ENCODE results near the gene KRTAP3-1.
"Not testable (repeated sequence)": the region's sequence is repeated elsewhere in the genome, so short reads cannot be mapped to it uniquely, and the experiment has no call there.

KRTAP3-1 gene

DNA sequence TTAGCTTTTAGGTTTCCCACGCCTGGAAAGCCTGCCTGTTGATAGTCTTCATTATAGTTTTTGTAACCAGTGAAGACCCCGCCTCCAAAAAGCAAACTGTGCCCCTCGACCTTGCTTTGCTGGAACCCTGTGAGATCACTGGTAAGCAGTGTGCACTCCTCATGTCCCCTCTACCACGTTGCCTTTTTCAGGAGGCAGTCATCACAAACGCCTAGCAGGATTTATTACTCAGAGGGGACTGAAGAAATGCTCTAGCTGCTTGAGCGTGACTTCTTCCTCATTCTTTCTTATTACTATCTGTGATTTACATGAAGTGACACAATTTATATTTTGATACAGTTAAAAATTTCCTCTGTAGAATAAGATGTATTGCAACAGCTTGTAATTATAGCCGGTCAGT is 6.5 kb upstream of the KRTAP3-1 start:
- DNase-seq (ENCODE audit: low read depth) = no peak

DNA sequence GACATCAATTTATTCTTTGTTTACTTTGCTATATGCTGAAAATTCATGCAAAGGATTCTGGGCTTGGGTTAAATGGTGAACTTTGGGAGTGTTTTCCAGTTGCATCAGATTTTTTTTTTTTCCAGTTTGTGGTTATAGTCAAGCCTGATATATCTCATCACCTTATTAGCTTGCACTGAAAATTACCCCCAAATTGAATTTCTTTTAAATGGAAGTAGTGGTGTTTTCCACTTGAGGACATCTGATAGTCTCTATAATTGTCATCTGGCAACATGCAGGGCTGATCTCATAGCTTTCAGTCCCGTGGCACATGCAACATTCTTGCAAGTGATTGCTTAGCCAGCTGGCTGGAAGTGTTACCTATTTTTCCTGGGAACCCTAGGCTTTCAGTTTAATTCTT is 4.7 kb upstream of the KRTAP3-1 start:
- DNase-seq (ENCODE audit: low read depth) = no peak

DNA sequence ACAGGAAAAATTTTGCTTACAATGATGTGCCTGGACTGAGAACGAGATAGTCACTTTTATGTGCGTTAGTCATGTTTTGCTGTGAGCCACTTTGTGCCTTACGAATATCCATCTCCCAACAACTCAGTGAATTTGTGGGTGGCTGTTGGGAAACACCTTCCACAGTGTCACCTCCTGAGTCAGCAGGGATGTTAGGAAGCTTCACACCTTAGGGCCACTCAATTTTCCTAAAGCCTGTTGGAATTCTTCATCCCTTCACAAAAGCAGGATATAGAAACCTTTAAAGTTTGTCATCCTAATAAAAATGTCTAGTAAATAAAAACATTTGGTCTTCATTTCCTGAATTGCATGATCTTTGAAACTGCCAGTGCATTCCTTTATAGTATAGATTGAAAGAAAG is 4.3 kb upstream of the KRTAP3-1 start:
- DNase-seq (ENCODE audit: low read depth) = no peak

DNA sequence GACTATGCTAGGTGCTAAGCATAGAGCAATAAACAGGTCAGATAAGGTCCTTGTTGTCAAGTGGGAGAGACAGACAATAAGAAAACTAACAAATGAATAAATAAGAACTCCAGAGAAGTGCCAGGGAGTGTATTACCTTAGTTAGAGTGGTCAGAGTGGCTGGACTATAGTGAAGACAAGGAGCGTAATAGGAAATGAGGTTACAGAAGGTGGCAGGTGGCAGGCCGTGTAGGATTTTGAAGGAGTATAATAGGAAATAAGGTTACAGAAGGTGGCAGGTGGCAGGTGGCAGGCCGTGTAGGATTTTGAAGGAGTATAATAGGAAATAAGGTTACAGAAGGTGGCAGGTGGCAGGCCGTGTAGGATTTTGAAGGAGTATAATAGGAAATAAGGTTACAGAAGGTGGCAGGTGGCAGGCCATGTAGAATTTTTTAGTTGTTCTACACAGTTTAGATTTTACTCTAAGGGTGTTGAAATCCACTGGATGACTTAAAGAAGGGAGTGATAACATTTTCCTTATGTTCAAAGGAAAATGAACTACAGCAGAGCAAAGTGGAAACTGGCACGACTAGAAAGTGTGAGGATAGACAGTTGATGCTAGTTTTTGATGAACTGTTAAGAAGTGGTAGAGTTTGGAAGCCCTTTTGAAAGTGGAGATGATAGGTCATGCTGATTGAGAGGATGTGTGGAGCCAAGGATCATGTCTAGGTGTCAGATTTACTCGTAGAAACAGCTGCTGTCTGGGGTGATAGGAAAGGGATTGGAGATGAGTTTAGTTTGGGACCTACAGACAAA is 3.6 kb upstream of the KRTAP3-1 start:
- no peak for DNase-seq (ENCODE audit: low read depth)

DNA sequence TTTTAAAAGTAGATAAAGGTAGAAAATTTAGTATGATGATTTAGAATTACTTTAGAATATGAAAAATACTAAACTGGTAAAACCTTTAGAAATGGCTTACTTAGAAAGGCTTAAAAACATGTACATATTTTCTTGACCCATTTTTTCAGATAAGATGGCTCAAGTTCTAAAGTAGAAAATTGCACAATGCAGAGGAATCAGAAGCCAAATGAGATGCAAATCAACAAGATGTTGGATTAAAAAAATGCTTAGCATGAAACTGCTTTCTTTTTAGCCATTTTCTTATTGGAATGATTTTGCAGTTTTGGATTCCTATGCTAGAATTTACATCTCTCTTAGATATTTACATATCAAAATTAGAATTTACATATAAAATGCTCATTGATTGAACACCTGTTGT is 1.5 kb upstream of the KRTAP3-1 start:
- DNase-seq (ENCODE audit: low read depth) = no peak

DNA sequence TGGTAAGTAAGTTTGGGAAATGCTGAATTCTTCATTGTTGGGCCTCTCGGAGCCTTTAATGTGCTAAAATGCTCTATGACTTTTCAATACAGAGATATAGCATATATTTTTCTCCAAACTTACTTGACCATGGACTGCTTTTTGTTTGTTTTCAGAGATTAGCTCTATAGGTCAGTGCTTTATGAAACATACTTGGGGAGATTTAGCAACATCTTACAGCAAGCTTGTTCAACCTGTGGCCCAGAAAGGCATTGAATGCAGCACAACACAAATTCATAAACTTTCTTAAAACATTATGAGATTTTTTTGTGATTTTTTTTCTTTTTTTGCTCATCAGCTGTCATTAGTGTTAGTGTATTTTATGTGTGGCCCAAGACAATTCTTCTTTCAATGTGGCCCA is 1.0 kb upstream of the KRTAP3-1 start:
- DNase-seq (ENCODE audit: low read depth) = no peak

DNA sequence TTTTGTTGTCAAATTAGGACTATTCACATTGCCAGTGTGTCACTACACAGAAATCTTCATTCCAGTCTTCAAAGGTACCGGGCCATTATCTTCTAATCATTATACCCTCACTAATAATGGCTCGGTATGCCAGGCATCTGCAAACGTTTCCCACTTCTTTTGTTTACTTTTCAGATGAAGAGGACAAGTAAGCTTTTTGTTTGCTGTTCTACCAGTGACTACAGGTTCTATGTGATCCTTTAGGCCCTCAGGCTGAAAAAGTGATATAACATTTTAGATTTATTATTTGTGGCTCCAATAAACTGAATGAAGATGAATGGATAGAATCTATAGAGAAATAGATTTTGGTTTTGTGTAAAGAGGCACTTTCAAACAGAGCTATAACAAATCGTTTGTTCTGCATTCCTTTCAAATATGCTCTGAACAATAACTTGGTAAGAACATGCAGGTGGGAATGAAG is 403 bp upstream of the KRTAP3-1 start:
- no peak for DNase-seq (ENCODE audit: low read depth)

DNA sequence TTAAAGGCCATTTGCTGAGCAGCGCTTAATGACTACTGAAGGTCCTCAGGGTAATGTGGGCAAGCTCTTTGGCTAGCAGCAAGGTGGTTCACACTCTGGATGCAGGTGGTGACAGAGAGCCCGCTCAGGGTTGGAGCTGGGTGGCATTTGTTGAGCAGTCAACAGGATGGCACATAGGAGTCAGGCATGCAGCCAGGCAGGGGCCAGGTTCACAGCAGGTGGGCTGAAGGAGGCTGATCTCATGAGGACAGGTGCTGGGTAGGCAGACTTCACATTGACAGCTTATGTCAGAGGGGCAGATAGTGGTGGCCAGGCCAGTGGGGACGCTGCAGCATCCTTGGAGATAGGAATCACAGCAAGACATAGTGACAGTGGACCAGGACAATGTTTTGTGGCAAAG is 4.5 kb downstream of the KRTAP3-1 start:
- DNase-seq (ENCODE audit: low read depth) = no peak

DNA sequence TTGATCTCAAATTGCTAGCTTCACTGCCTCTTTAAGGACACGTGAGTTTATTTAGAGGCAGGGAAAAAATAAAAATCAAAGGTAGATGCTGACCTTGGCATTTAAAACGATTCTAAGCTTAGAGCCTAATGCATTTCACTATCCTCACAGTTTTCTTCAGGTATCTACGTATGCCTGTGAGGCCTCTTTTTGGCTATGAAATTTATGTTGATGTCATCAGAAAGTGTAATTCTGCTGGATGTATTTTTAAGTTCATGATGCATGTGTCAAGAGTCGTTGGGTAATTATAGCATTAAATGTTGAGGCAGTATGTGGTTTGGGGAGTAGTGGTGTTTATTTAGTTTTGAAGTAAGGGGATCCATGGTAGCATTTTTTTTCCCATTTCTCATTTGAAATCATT is 5.0 kb downstream of the KRTAP3-1 start:
- no peak for DNase-seq (ENCODE audit: low read depth)

DNA sequence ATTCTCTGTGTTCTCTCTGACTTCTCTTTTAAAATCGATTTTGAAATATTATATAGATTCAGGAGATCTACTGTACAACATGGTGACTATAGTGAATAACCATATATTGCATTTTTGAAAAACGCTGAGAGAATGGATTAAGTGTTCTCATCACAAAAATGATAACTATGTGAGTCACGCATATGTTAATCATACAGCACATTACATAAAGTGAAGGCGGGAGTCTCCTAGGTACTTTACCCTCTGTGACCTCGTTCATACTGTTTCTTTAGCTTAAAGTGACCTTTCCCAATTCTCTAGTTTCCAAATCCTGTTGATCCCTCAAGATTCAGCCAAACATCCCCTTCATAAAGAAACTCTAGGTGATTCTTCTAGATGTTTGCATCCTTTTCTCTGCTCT is 6.1 kb downstream of the KRTAP3-1 start:
- DNase-seq (ENCODE audit: low read depth) = no peak

DNA sequence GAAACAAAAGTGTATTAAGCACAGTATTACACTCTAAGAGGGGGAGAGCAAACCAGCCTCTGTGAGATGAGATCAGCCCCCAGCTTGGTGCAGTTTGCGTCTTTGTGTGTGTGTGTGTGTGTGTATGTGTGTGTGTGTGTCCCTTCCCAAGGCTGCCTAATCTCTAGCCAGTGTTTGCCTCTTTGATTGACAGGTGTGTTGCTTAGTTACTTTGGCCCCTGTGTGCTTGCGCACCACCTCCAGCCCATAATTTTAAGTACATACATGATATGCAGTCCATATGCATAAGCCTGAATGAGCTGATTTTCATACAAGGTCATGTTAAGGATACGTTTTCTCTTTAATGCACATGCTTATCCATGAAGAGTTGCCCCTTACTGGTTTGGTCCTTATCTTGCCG is 7.1 kb downstream of the KRTAP3-1 start:
- DNase-seq (ENCODE audit: low read depth) = no peak

DNA sequence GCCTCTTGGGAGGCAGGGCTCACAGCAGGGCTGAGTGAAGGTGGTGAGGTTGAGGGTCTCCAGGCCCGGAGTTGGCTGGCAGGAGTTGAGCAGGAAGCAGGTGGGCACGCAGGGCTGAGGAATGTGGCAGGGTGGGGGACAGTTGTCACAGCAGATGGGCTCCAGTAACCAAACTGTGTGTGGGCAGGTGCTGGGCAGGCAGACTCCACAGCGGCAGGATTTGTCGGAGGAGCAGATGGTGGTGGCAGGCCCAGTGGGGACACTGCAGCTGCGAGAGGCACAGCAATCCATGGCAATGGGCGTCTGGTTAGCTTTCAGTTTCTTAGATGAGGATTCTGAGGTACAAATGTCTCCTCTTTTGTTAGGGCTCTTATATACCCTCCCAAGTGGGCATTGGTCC is 9.4 kb downstream of the KRTAP3-1 start, which contains the start of gene KRTAP3-2:
Gene KRTAP3-2 (minus strand): TSS at position 344 of the 400 bp plus-strand sequence. CDS start 53 bp downstream, at position 291.
- DNase-seq (ENCODE audit: low read depth) = not testable (repeated sequence)

DNA sequence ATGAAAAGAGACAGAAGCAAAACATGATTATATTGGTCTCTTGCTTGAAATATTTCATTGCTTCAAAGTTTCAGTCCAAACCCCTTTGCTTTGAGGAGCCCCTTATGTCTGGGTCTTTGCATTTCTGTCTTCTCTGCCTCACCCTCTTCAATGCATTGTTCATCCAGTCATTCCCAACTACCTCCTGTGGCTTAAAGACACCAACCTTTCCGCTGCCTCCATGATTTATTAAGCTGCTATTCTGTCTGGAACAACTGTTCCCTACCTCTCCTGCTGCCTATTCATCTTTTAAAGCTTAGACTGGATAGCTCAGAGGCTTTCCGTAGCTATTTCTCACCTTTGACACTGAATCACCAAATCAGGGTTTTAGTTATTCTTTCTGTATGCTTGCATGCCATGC is 11.6 kb downstream of the KRTAP3-1 start:
- DNase-seq (ENCODE audit: low read depth) = no peak

DNA sequence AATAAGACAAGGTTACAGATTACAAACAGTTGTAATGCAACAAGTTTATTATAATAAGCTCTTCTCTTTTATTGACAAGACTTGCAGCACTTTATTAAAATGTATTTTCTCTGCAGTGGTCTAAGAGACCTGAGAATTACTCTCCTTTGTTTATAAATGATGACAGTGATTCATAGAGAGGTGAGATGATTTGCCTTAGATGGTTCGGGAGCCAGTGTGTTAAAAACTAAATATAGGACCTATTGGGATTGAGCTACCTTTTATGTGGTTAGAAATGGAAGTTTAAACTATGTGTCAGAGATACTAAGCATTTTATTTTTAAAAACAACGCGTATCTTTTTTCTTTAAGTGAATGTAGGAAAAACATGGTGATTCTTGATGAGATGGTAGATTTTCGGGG is 12.1 kb downstream of the KRTAP3-1 start:
- DNase-seq (ENCODE audit: low read depth) = no peak

DNA sequence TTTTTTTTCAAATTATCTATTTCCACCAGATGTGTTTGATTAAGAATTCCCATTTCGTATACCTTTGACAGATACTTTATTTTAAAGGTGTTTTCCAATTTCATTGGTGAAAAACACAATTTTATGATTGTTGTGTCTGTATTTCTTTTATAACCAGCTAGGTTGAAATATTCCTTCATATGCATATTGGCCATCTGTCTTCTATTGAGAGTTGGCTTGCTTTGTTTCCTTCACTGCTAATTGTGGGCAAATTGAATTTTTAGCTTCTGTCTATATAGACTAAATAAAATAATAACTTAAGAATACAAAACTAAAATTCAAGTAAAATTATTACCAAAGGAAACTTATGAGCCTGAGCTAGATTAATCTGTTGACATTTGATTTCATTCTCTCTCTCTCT is 13.8 kb downstream of the KRTAP3-1 start:
- no peak for DNase-seq (ENCODE audit: low read depth)

DNA sequence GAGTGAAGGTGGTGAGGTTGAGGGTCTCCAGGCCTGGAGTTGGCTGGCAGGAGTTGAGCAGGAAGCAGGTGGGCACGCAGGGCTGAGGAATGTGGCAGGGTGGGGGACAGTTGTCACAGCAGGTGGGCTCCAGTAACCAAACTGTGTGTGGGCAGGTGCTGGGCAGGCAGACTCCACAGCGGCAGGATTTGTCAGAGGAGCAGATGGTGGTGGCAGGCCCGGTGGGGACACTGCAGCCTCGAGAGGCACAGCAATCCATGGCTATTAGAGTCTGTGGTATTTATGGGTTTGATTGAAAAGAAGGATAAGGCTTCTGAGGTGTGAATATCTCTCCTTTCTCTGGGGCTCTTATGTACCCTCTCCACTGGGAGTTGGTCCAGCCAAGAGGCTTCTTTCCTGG is 15.1 kb downstream of the KRTAP3-1 start, which contains the start of gene KRTAP3-3:
Gene KRTAP3-3 (minus strand): TSS at position 326 of the 400 bp plus-strand sequence. CDS start 67 bp downstream, at position 259.
- DNase-seq (ENCODE audit: low read depth) = no peak

DNA sequence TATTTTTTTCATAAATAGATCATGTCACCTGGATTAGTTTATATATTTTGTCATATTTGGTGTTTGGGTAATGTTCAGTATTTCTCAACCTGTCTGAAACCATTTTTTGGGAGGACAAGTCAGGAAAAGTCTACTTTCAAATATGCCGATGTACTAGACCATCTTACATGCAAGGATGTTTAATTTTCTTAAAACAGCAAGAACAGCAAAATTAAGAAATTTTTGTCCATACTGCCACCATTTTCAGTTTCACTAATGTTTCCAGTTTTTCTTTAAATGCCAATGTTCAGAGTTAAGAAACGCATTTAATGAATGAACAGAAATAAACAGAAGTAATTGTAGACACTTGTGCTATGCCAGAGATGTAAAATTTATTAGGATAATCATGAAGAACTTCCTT is 15.8 kb downstream of the KRTAP3-1 start:
- DNase-seq (ENCODE audit: low read depth) = no peak

DNA sequence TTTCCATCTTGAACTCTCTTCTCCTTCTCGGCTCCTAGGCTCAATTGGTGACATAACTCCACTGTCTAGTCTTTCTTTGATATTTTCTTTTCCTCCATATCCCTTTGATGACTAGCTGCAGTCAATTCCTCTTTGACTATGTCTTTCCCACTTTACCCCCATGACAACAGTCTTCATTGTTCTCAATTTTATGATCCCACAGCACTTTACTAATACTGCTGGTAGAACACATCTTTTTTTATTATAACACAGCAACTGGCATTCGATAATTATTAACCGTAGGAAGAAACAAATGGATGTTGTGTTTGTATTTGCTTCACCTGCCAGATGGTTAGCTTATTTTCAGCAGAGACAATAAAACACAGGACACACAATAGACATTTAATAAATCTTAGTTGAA is 16.3 kb downstream of the KRTAP3-1 start:
- DNase-seq (ENCODE audit: low read depth) = no peak

DNA sequence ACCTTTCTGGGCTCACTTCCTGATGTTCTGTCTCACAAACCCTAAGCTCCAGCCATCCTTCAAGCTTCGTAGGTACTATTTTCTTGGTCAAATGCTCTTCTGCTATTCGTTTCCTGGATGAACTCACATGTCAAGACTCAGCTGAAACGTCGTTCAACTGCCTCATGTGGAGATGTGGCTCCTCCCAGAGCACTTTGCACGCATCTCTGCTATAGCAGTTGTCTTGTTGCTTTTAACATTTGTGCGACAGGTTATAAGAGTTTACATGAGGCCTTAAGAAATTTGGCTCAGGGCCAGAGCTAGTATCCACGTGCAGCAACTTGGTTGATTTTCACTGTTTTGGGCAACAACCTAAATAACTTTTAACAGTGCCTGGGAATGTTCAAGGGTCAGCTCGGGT is 22.0 kb downstream of the KRTAP3-1 start:
- DNase-seq (ENCODE audit: low read depth) = no peak

DNA sequence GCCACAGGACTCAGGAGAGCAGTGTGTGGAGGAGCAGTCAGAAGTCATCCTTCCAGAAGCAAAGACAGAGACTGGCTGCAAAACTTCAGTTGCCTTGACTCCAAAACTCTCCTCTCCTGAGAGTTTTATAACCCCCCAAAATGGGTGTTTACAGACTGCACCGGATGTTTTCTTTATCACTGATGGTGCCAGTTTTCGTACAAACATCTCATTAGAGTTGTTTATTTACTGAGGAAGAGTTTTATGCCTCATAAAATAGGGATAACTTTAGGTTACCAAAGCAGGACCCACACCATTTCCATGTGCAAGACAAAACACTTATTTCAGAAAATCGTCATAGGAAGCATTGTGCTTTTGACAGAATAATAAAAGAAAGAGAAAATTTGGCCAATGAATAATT is 24.7 kb downstream of the KRTAP3-1 start, which contains the start of gene KRT40:
Gene KRT40 (minus strand): TSS at position 101 of the 400 bp plus-strand sequence. CDS start 53 bp downstream, at position 48.
- DNase-seq (ENCODE audit: low read depth) = no peak

DNA sequence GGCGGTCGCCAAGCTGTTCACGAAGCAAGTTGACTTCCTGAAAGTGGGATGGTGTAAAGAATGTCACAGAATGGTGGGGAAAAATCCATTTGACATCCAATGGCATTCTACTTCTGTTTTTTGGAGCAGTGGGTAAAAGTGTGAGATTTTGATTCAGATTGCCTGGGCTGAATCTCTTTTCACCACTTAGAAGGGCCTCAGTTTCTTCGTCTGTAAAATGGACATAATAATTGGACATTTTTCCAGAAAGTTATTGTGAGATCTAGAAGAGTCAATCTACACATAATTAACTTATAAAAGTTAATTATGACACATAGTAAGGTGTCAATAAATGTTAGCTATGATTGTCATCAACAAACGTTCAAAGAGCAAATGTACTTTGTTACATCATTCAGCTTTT is 27.8 kb downstream of the KRTAP3-1 start:
- no peak for DNase-seq (ENCODE audit: low read depth)

DNA sequence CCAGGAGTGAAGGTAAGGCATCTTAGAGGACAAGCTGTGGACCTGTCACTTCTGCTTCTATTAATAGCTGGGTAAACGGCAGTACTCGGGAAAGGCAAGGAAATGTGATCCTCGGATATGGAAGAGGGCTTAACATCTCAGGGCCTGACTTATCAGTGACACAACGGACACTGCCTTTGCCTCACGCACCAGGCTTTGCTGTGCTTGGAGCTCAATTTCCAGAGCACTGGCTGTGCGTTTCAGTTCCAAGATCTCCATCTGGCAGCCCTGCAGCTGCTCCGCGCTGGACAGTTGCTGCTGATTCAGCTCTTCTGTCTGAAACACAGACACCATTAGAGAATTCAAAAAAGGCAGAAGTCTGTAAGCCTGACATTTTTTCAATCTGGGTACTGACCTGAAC is 28.3 kb downstream of the KRTAP3-1 start:
- DNase-seq (ENCODE audit: low read depth) = no peak

DNA sequence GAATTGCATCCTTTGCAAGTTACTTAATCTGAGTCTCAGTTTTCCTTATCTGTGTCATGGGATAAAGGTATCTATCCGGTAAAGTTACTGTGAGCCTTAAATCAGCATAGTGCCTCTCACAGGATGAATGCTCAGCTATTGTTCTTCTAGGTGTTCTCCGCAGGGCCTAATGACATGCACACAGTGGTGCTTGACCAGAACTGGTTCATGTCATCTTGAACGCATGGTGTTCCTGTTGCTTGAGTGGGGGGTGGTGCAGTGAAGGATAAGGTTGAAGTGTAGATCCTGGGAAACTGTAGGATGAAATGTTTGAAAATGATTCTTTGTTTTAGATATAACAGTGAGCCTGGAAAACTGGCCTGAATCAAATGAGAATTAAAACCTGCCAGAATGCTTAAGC is 28.8 kb downstream of the KRTAP3-1 start:
- DNase-seq (ENCODE audit: low read depth) = no peak

DNA sequence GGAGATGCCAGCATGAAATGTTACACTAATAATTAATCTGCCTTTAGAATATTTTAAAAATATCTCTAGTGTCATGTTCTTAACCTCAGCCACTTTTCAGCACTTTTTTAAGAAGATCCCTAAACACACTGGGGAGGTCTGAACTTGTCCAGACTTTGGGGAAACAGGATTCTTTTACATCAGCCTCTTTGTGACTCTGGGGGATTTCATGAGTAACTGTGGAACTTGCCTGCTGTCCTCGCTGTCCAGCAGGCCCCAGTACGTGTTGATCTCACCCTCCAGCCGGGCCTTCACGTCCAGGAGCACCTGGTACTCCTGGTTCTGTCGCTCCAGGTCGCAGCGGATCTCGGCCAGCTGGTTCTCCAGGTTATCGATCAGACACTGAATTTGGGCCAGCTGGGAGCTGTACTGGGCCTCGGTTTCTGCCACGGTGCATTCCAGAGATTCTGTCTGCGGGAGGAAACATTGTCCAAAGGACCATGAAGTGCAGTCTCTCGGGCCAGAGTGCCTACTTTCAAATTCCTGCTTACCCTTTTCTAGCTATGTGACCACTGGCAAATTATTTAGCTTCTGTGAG is 30.3 kb downstream of the KRTAP3-1 start:
- no peak for DNase-seq (ENCODE audit: low read depth)

All from stimulated activated CD4-positive, alpha-beta T cell treated with anti-CD3 and anti-CD28 coated beads, Interleukin-2, amount 100 ng/mL, for 4 hours (primary cell).